ENCODE results near the gene CCS.

Gene CCS

DNA sequence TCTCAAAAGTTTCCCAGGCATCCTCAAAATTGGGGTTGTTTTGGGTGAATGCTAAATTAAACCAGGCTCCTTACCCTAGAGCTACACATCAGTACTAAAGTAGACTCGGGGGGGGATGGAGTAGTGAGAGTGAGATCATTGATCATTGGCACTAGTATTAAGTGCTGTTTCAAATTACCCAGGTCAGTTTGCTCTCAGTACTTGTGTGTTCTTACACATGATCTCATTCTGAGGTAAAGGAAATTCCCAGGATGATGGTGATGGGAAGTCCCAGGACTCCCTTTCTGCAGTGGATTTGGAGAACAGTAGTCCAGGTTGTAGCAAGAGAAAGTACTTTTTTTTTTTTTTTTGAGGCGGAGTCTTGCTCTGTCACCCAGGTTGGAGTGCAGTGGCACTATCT lies 58.0 kb downstream of the CCS start:
- H3F3A ChIP-seq (ENCODE audit: control insufficient read depth, insufficient read depth): peaks cover 43% of the 10 kb centered on the region
- H3K36me3 ChIP-seq (ENCODE audit: control insufficient read depth, low read length): peaks cover 67% of the 10 kb centered on the region
- H3K4me1 ChIP-seq (ENCODE audit: control insufficient read depth, low read length): peaks cover 12% of the 10 kb centered on the region
- peaks cover 93% of the 10 kb centered on the region for H3K79me2 ChIP-seq (ENCODE audit: control insufficient read depth, low read length)
- H3K9me3 ChIP-seq (ENCODE audit: control insufficient read depth, insufficient read depth, low read length): no peaks in the 10 kb centered on the region
- TF ChIP-seq CTCF (IDR thresholded peaks at IDR 0.05; ENCODE audit: low read depth, low read length, poor library complexity, severe bottlenecking) (no peak), EZH2phosphoT487 (IDR thresholded peaks at IDR 0.05; ENCODE audit: borderline replicate concordance, low read length) (no peak)
- no peak overlapping the region for H3K4me3 ChIP-seq (ENCODE audit: low read length)
- H4K20me1 ChIP-seq (ENCODE audit: control insufficient read depth, insufficient read depth, low read depth, low read length): peaks cover 17% of the 10 kb centered on the region; the same call in 1 of the 2 replicates
- no peaks in the 10 kb centered on the region for H3K9me2 ChIP-seq (replicated peaks; ENCODE audit: control insufficient read depth, low read length)
- no peaks in the 10 kb centered on the region for H3K27me3 ChIP-seq (ENCODE audit: control insufficient read depth, low read length)
- no peak overlapping the region for H3K4me2 ChIP-seq (ENCODE audit: low read length)
- H3K27ac ChIP-seq (ENCODE audit: low read depth, low read length): no peak overlapping the region

GRCh38 chr11:66652651-66653050 lies 59.7 kb downstream of the CCS start:
- Histone ChIP-seq H3K4me2 (ENCODE audit: low read length) (no peak overlapping the region), H3K4me3 (ENCODE audit: low read length) (no peak overlapping the region), H3K4me1 (ENCODE audit: control insufficient read depth, low read length) (peaks cover 22% of the 10 kb centered on the region), H3K9me2 (replicated peaks; ENCODE audit: control insufficient read depth, low read length) (no peaks in the 10 kb centered on the region), H3K27ac (ENCODE audit: low read depth, low read length) (no peak overlapping the region), H4K20me1 (ENCODE audit: control insufficient read depth, insufficient read depth, low read depth, low read length) (peaks cover 8% of the 10 kb centered on the region; the same call in 1 of the 2 replicates), H3F3A (ENCODE audit: control insufficient read depth, insufficient read depth) (peaks cover 43% of the 10 kb centered on the region), H3K27me3 (ENCODE audit: control insufficient read depth, low read length) (no peaks in the 10 kb centered on the region), H3K36me3 (ENCODE audit: control insufficient read depth, low read length) (peaks cover 60% of the 10 kb centered on the region), H3K9me3 (ENCODE audit: control insufficient read depth, insufficient read depth, low read length) (no peaks in the 10 kb centered on the region), H3K79me2 (ENCODE audit: control insufficient read depth, low read length) (peaks cover 88% of the 10 kb centered on the region)
- no peak for TF ChIP-seq EZH2phosphoT487 (IDR thresholded peaks at IDR 0.05; ENCODE audit: borderline replicate concordance, low read length)
- no peak for TF ChIP-seq CTCF (IDR thresholded peaks at IDR 0.05; ENCODE audit: low read depth, low read length, poor library complexity, severe bottlenecking)

DNA sequence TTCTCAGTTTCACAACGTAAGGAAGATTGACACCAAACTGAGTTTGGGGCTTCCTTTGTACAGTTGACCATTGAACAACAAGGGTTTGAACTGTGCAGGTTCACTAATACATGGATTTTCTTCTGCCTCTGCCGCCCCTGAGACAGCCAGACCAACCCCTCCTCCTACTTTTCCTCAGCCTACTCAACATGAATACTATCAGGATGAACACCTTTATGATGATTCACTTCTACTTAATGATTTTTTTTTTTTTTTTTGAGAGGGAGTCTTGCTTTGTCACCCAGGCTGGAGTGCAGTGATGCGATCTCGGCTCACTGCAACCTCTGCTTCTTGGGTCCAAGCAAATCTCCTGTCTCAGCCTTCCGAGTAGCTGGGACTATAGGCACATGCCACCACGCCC lies 60.1 kb downstream of the CCS start:
- H3K36me3 ChIP-seq (ENCODE audit: control insufficient read depth, low read length): peaks cover 62% of the 10 kb centered on the region
- H3K27ac ChIP-seq (ENCODE audit: low read depth, low read length): no peak overlapping the region
- H3K79me2 ChIP-seq (ENCODE audit: control insufficient read depth, low read length): peaks cover 85% of the 10 kb centered on the region

More for the DNA sequence above, 60.1 kb downstream of the CCS start:
- H4K20me1 ChIP-seq (ENCODE audit: control insufficient read depth, insufficient read depth, low read depth, low read length): peaks cover 8% of the 10 kb centered on the region; the same call in 1 of the 2 replicates
- H3K4me2 ChIP-seq (ENCODE audit: low read length): no peak overlapping the region
- H3K4me3 ChIP-seq (ENCODE audit: low read length): no peak overlapping the region
- H3F3A ChIP-seq (ENCODE audit: control insufficient read depth, insufficient read depth): peaks cover 48% of the 10 kb centered on the region
- H3K9me2 ChIP-seq (replicated peaks; ENCODE audit: control insufficient read depth, low read length): no peaks in the 10 kb centered on the region
- H3K4me1 ChIP-seq (ENCODE audit: control insufficient read depth, low read length): peaks cover 26% of the 10 kb centered on the region
- H3K9me3 ChIP-seq (ENCODE audit: control insufficient read depth, insufficient read depth, low read length): no peaks in the 10 kb centered on the region
- no peak for TF ChIP-seq EZH2phosphoT487 (IDR thresholded peaks at IDR 0.05; ENCODE audit: borderline replicate concordance, low read length)
- no peak for TF ChIP-seq CTCF (IDR thresholded peaks at IDR 0.05; ENCODE audit: low read depth, low read length, poor library complexity, severe bottlenecking)
- H3K27me3 ChIP-seq (ENCODE audit: control insufficient read depth, low read length): no peaks in the 10 kb centered on the region
